ENCODE data around the gene NKX2-3.

GRCh38 chr10:99521765-99522469 lies 10.8 kb upstream of the NKX2-3 start:
- TF ChIP-seq CTCF (IDR thresholded peaks at IDR 0.05; ENCODE audit: poor library complexity): no peak
- peak; percentile 81 for TF ChIP-seq EZH2phosphoT487 (IDR thresholded peaks at IDR 0.05; ENCODE audit: low read depth, severe bottlenecking, unreplicated experiment)
